T-helper 1 cell treated with Interleukin-12 subunit alpha and Interleukin-12 subunit beta and Interleukin-4 antibody, amounts not matched to agents 30 μg/mL and 1 μg/mL, for 36 hours (primary cell): ENCODE results near the gene C8G.
A peak's percentile ranks its signal among the peaks of the same experiment; 100 is the strongest.

ENCODE experiments used
- H3K27ac Mint-ChIP-seq: one replicate; pipeline ENCODE4 v1.8.0; 2021; ENCODE audit warnings: mild to moderate bottlenecking, mixed read lengths
- H3K27me3 Mint-ChIP-seq: one replicate; pipeline ENCODE4 v1.8.0; 2021; ENCODE audit warnings: low read depth, mixed read lengths
- H3K36me3 Mint-ChIP-seq: one replicate; pipeline ENCODE4 v1.8.0; 2021; ENCODE audit warnings: low read depth, mixed read lengths
- H3K4me1 Mint-ChIP-seq: one replicate; pipeline ENCODE4 v1.8.0; 2021; ENCODE audit warnings: low read depth, mixed read lengths
- H3K4me3 Mint-ChIP-seq: one replicate; pipeline ENCODE4 v1.8.0; 2021; ENCODE audit warnings: mild to moderate bottlenecking, moderate library complexity, mixed read lengths
- H3K9me3 Mint-ChIP-seq: one replicate; pipeline ENCODE4 v1.8.0; 2021; ENCODE audit warnings: mixed read lengths

C8G gene

GRCh38 chr9:136994888-136995230 lies 49.8 kb downstream of the C8G start:
- H3K36me3 Mint-ChIP-seq: peaks cover 9% of the 10 kb centered on the region
- no peak overlapping the region for H3K27ac Mint-ChIP-seq

GRCh38 chr9:136995362-136995761 lies 50.3 kb downstream of the C8G start:
- H3K27me3 Mint-ChIP-seq: peaks cover 4% of the 10 kb centered on the region
- H3K27ac Mint-ChIP-seq: no peak overlapping the region
- no peak overlapping the region for H3K4me3 Mint-ChIP-seq
- H3K9me3 Mint-ChIP-seq: no peaks in the 10 kb centered on the region
- H3K36me3 Mint-ChIP-seq: peaks cover 9% of the 10 kb centered on the region
- peaks cover 32% of the 10 kb centered on the region for H3K4me1 Mint-ChIP-seq

More at GRCh38 chr9:136994888-136995230, 49.8 kb downstream of the C8G start:
- Mint-ChIP-seq H3K9me3 (no peaks in the 10 kb centered on the region), H3K4me3 (no peak overlapping the region), H3K4me1 (peaks cover 27% of the 10 kb centered on the region), H3K27me3 (peaks cover 9% of the 10 kb centered on the region)

GRCh38 chr9:136995772-136996311 lies 50.8 kb downstream of the C8G start:
- Mint-ChIP-seq H3K27me3 (peaks cover 4% of the 10 kb centered on the region), H3K4me3 (peak overlapping the region; percentile 25), H3K27ac (peak overlapping the region; percentile 52), H3K36me3 (peaks cover 9% of the 10 kb centered on the region), H3K9me3 (no peaks in the 10 kb centered on the region), H3K4me1 (peaks cover 33% of the 10 kb centered on the region)
